OCI-LY1 (cell line): ENCODE data around the gene WWOX.

ENCODE experiments used
- H2AFZ ChIP-seq: fragments of 200-600 bp; sonication (generic), shearing (Covaris generic); 2 replicates; pipeline ENCODE4 v1.6.0; 2014; ENCODE audit warnings: antibody characterized with exemption, mild to moderate bottlenecking, low read length
- H3F3A ChIP-seq: fragments of 200-600 bp; sonication (generic), shearing (Covaris generic); 2 replicates; pipeline ENCODE4 v1.6.0; 2014; ENCODE audit warnings: mild to moderate bottlenecking, antibody characterized with exemption, low read length, moderate library complexity; ENCODE audit not compliant: insufficient read depth
- H3K27ac ChIP-seq: fragments of 200-600 bp; sonication (generic); 2 replicates; pipeline ENCODE4 v1.5.1; 2014; ENCODE audit warnings: low read length, mixed run types, mild to moderate bottlenecking, low read depth; ENCODE audit not compliant: poor library complexity, severe bottlenecking
- H3K27me3 ChIP-seq: fragments of 200-600 bp; sonication (generic); 2 replicates; pipeline ENCODE4 v1.6.0; 2014; ENCODE audit warnings: antibody characterized with exemption, mild to moderate bottlenecking, low read length, moderate library complexity; ENCODE audit not compliant: insufficient read depth
- H3K36me3 ChIP-seq: fragments of 200-600 bp; sonication (generic); 2 replicates; pipeline ENCODE4 v1.6.1; 2014; ENCODE audit warnings: mild to moderate bottlenecking, antibody characterized with exemption, low read length, moderate library complexity, mixed read lengths; ENCODE audit not compliant: insufficient read depth
- H3K4me1 ChIP-seq: fragments of 200-600 bp; sonication (generic); 2 replicates; pipeline ENCODE4 v1.5.1; 2014; ENCODE audit warnings: mild to moderate bottlenecking, low read length, moderate library complexity; ENCODE audit not compliant: insufficient read depth, severe bottlenecking
- H3K4me2 ChIP-seq: fragments of 200-600 bp; sonication (generic), shearing (Covaris generic); 2 replicates; pipeline ENCODE4 v1.6.1; 2014; ENCODE audit warnings: low read length
- H3K4me3 ChIP-seq: fragments of 200-600 bp; sonication (generic); 2 replicates; pipeline ENCODE4 v1.5.1; 2014; ENCODE audit warnings: low read length, low read depth, mild to moderate bottlenecking, mixed read lengths; ENCODE audit not compliant: poor library complexity, severe bottlenecking
- H3K79me2 ChIP-seq: fragments of 200-600 bp; shearing (Covaris generic); 2 replicates; pipeline ENCODE4 v1.6.1; 2016; ENCODE audit warnings: mixed run types, low read length, mixed read lengths; ENCODE audit not compliant: insufficient read depth
- H3K9ac ChIP-seq: fragments of 200-600 bp; sonication (generic), shearing (Covaris generic); 2 replicates; pipeline ENCODE4 v1.6.1; 2014; ENCODE audit warnings: mild to moderate bottlenecking, low read length, mixed read lengths
- H3K9me2 ChIP-seq: fragments of 200-600 bp; sonication (generic), shearing (Covaris generic); 2 replicates; pipeline ENCODE4 v1.6.1; 2014; ENCODE audit warnings: low read depth, mild to moderate bottlenecking, low read length, mixed read lengths
- H3K9me3 ChIP-seq: fragments of 200-600 bp; shearing (Covaris generic); 2 replicates; pipeline ENCODE4 v1.6.1; 2014; ENCODE audit warnings: low read length, mixed read lengths
- H4K20me1 ChIP-seq: fragments of 200-600 bp; sonication (generic), shearing (Covaris generic); 2 replicates; pipeline ENCODE4 v1.6.0; 2016; ENCODE audit warnings: mild to moderate bottlenecking, low read length; ENCODE audit not compliant: insufficient read depth
- EZH2 ChIP-seq: fragments of 200-600 bp; sonication (generic), shearing (Covaris generic); IDR thresholded peaks from 2 replicates; pipeline ENCODE4 v1.8.0; 2017; ENCODE audit warnings: borderline replicate concordance, mixed run types, mild to moderate bottlenecking, antibody characterized with exemption, low read length, moderate library complexity, mixed read lengths
- TF ChIP-seq, protein P1 (sequence below): fragments of 200-600 bp; sonication (generic), shearing (Covaris generic); IDR thresholded peaks from 2 replicates; pipeline ENCODE4 v1.5.1; 2017; ENCODE audit warnings: mild to moderate bottlenecking, antibody characterized with exemption, low read length, moderate library complexity, mixed read lengths

WWOX gene

GRCh38 chr16:78445818-78446217, 346.4 kb downstream of the WWOX start:
- Histone ChIP-seq H3K27ac (no peak overlapping the region), H3K9ac (no peak overlapping the region), H3K27me3 (no peaks in the 10 kb centered on the region), H3K4me1 (no peaks in the 10 kb centered on the region), H3K9me2 (no peaks in the 10 kb centered on the region), H4K20me1 (no peaks in the 10 kb centered on the region), H2AFZ (no peak overlapping the region), H3K36me3 (no peaks in the 10 kb centered on the region), H3F3A (no peaks in the 10 kb centered on the region), H3K4me2 (no peak overlapping the region), H3K4me3 (no peak overlapping the region), H3K79me2 (no peaks in the 10 kb centered on the region), H3K9me3 (no peaks in the 10 kb centered on the region)
- TF ChIP-seq, protein P1, sequence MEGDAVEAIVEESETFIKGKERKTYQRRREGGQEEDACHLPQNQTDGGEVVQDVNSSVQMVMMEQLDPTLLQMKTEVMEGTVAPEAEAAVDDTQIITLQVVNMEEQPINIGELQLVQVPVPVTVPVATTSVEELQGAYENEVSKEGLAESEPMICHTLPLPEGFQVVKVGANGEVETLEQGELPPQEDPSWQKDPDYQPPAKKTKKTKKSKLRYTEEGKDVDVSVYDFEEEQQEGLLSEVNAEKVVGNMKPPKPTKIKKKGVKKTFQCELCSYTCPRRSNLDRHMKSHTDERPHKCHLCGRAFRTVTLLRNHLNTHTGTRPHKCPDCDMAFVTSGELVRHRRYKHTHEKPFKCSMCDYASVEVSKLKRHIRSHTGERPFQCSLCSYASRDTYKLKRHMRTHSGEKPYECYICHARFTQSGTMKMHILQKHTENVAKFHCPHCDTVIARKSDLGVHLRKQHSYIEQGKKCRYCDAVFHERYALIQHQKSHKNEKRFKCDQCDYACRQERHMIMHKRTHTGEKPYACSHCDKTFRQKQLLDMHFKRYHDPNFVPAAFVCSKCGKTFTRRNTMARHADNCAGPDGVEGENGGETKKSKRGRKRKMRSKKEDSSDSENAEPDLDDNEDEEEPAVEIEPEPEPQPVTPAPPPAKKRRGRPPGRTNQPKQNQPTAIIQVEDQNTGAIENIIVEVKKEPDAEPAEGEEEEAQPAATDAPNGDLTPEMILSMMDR, result no peak

DNA sequence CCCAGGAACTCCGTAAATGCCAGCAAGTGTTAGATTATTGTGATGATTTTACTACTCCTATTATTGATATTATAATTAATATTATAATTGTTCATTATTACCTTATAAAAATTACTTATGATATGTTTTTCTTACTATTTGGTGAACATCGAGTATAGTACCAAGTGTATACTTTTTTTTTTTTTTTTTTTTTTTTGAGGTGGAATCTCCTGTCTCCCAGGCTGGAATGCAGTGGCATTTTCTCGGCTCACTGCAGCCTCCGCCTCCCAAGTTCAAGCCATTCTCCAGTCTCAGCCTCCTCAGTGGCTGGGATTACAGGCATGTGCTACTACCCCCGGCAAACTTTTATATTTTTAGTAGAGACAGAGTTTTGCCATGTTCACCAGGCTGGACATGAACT, 347.0 kb downstream of the WWOX start:
- Histone ChIP-seq H3K27me3 (no peaks in the 10 kb centered on the region), H4K20me1 (no peaks in the 10 kb centered on the region), H3K4me2 (no peak overlapping the region), H3K27ac (no peak overlapping the region), H3K4me3 (no peak overlapping the region), H3K4me1 (no peaks in the 10 kb centered on the region), H3K9me2 (no peaks in the 10 kb centered on the region), H3K9ac (no peak overlapping the region), H3K36me3 (no peaks in the 10 kb centered on the region), H2AFZ (no peak overlapping the region), H3F3A (no peaks in the 10 kb centered on the region), H3K79me2 (no peaks in the 10 kb centered on the region), H3K9me3 (no peaks in the 10 kb centered on the region)
- TF ChIP-seq, protein P1, result no peak
- no peak for TF ChIP-seq EZH2

- H4K20me1 ChIP-seq, result no peaks in the 10 kb centered on the region
- no peaks in the 10 kb centered on the region for H3K9me2 ChIP-seq
- no peaks in the 10 kb centered on the region for H3K79me2 ChIP-seq
- H3K27ac ChIP-seq, result no peak overlapping the region
- H3K9ac ChIP-seq, result no peak overlapping the region
- H3K4me2 ChIP-seq, result no peak overlapping the region
- no peaks in the 10 kb centered on the region for H3K9me3 ChIP-seq
- H3F3A ChIP-seq, result no peaks in the 10 kb centered on the region
- H2AFZ ChIP-seq, result no peak overlapping the region
- TF ChIP-seq, protein P1, result no peak
- no peak for TF ChIP-seq EZH2
- H3K27me3 ChIP-seq, result no peaks in the 10 kb centered on the region
- no peaks in the 10 kb centered on the region for H3K4me1 ChIP-seq
- no peak overlapping the region for H3K4me3 ChIP-seq
- no peaks in the 10 kb centered on the region for H3K36me3 ChIP-seq
Observed at GRCh38 chr16:78446992-78447563, 347.6 kb downstream of the WWOX start.
